DND-41 (cell line): ENCODE data around the gene RRM1.

Experiments used
- ATAC-seq: fragments of 200-7000 bp; cut with Tn5 transposase; 3 replicates; pipeline ENCODE4 v1.9.1; 2021; ENCODE audit warnings: low read depth; ENCODE audit not compliant: insufficient read depth
- DNase-seq: peaks from one replicate; pipeline ENCODE4 v3.0.0-alpha.2; 2020
- H2AFZ ChIP-seq: 2 replicates; pipeline ENCODE4 v1.6.0; 2012; ENCODE audit warnings: low read depth, low read length
- H3K27ac ChIP-seq: 2 replicates; pipeline ENCODE4 v1.5.1; 2012; ENCODE audit warnings: low read length, inconsistent platforms
- H3K27me3 ChIP-seq: fragments of 200-600 bp; sonication (generic); 2 replicates; pipeline ENCODE4 v1.6.0; 2012; ENCODE audit warnings: low read length, mild to moderate bottlenecking, inconsistent platforms; ENCODE audit not compliant: insufficient read depth, poor library complexity
- H3K36me3 ChIP-seq: 2 replicates; pipeline ENCODE4 v1.5.1; 2012; ENCODE audit warnings: low read length, inconsistent platforms; ENCODE audit not compliant: insufficient read depth
- H3K4me1 ChIP-seq: 2 replicates; pipeline ENCODE4 v1.5.1; 2012; ENCODE audit warnings: mild to moderate bottlenecking, low read length; ENCODE audit not compliant: insufficient read depth
- H3K4me2 ChIP-seq: 2 replicates; pipeline ENCODE4 v1.6.0; 2012; ENCODE audit warnings: mild to moderate bottlenecking, moderate library complexity, low read length, inconsistent platforms; ENCODE audit not compliant: insufficient read depth
- H3K4me3 ChIP-seq, 2 experiments: fragments of 200-600 bp in 1 of 2; shearing (Covaris generic) in 1 of 2; 2 replicates each; pipeline ENCODE4 v1.5.1; 2012 to 2016; ENCODE audit warnings: inconsistent platforms in 2 of 2, low read length in 2 of 2, mild to moderate bottlenecking in 2 of 2, low read depth in 1 of 2, moderate library complexity in 1 of 2
- H3K79me2 ChIP-seq: 2 replicates; pipeline ENCODE4 v1.6.0; 2012; ENCODE audit warnings: low read length, inconsistent platforms; ENCODE audit not compliant: insufficient read depth
- H3K9ac ChIP-seq: 2 replicates; pipeline ENCODE4 v1.6.0; 2012; ENCODE audit warnings: low read depth, mild to moderate bottlenecking, inconsistent platforms, low read length, moderate library complexity
- H3K9me3 ChIP-seq: 2 replicates; pipeline ENCODE4 v1.5.1; 2012; ENCODE audit warnings: low read length, moderate library complexity, mild to moderate bottlenecking, inconsistent platforms; ENCODE audit not compliant: insufficient read depth, severe bottlenecking
- H4K20me1 ChIP-seq: 2 replicates; pipeline ENCODE4 v1.6.0; 2012; ENCODE audit warnings: low read length; ENCODE audit not compliant: insufficient read depth
- EZH2 ChIP-seq: IDR thresholded peaks from 3 replicates; pipeline ENCODE4 v1.6.1; 2012; ENCODE audit warnings: borderline replicate concordance, low read depth, mild to moderate bottlenecking, moderate library complexity, low read length, inconsistent platforms; ENCODE audit not compliant: severe bottlenecking
- TF ChIP-seq, protein P1 (sequence below): IDR thresholded peaks from 2 replicates; pipeline ENCODE4 v1.5.1; 2012; ENCODE audit warnings: borderline replicate concordance, low read length, moderate library complexity, mild to moderate bottlenecking; ENCODE audit not compliant: poor library complexity, severe bottlenecking; ENCODE audit errors: extremely low read depth

The RRM1 gene

DNA sequence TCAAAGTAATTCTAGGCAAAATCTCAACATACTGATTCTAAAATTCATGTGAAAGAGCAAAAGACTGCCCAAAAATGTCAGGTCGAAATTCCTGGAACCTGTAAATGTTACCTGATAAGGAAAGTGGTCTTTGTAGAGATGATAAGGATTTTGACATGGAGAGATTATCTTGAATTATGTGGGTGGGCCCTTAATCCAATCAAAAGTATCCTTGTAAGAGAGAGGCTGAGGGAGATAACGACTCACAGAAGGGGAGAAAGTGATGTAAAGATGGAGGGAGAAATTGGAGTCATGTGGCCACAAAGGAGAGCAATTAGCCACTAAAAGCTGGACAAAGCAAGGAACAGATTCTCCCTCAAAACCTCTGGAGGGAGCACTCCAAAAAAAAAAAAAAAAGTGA is 20.5 kb downstream of the RRM1 start:
- Histone ChIP-seq H3K4me1 (no peaks in the 10 kb centered on the region), H3K27me3 (no peaks in the 10 kb centered on the region), H2AFZ (no peak overlapping the region), H3K4me2 (no peak overlapping the region), H3K9me3 (no peaks in the 10 kb centered on the region), H3K27ac (no peak overlapping the region), H3K79me2 (peaks cover 17% of the 10 kb centered on the region; the same call in 1 of the 2 replicates), H3K4me3 (no peak overlapping the region), H3K9ac (no peak overlapping the region), H4K20me1 (peaks cover 2% of the 10 kb centered on the region; the same call in 1 of the 2 replicates), H3K36me3 (peaks cover 96% of the 10 kb centered on the region)
- ATAC-seq, result no peak
- no peak for DNase-seq
- no peak for TF ChIP-seq EZH2
- TF ChIP-seq, protein P1, sequence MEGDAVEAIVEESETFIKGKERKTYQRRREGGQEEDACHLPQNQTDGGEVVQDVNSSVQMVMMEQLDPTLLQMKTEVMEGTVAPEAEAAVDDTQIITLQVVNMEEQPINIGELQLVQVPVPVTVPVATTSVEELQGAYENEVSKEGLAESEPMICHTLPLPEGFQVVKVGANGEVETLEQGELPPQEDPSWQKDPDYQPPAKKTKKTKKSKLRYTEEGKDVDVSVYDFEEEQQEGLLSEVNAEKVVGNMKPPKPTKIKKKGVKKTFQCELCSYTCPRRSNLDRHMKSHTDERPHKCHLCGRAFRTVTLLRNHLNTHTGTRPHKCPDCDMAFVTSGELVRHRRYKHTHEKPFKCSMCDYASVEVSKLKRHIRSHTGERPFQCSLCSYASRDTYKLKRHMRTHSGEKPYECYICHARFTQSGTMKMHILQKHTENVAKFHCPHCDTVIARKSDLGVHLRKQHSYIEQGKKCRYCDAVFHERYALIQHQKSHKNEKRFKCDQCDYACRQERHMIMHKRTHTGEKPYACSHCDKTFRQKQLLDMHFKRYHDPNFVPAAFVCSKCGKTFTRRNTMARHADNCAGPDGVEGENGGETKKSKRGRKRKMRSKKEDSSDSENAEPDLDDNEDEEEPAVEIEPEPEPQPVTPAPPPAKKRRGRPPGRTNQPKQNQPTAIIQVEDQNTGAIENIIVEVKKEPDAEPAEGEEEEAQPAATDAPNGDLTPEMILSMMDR, result no peak

DNA sequence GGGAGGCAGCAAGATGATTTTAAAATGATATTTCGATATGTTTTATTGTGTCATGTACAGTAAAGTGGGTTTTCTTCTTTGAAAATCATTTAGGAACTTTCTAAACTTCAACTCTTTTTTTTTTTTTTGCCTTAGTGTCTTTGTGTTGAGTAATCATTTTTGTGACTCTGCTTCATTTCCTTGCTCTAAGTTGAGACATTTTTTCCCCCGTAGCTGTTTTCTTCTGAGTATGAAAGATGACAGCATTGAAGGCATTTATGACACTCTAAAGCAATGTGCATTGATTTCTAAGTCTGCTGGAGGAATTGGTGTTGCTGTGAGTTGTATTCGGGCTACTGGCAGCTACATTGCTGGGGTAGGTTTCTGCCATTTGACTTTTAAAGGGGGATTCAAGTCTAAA is 23.5 kb downstream of the RRM1 start:
- Histone ChIP-seq H3K27ac (no peak overlapping the region), H3K9ac (no peak overlapping the region), H3K4me2 (no peak overlapping the region), H3K4me1 (no peaks in the 10 kb centered on the region), H3K27me3 (no peaks in the 10 kb centered on the region), H3K4me3 (no peak overlapping the region), H3K9me3 (no peaks in the 10 kb centered on the region), H4K20me1 (peaks cover 2% of the 10 kb centered on the region; the same call in 1 of the 2 replicates), H2AFZ (no peak overlapping the region), H3K79me2 (peaks cover 14% of the 10 kb centered on the region), H3K36me3 (peaks cover 96% of the 10 kb centered on the region)
- TF ChIP-seq, protein P1, result no peak
- no peak for TF ChIP-seq EZH2
- ATAC-seq, result no peak
- DNase-seq, result no peak

DNA sequence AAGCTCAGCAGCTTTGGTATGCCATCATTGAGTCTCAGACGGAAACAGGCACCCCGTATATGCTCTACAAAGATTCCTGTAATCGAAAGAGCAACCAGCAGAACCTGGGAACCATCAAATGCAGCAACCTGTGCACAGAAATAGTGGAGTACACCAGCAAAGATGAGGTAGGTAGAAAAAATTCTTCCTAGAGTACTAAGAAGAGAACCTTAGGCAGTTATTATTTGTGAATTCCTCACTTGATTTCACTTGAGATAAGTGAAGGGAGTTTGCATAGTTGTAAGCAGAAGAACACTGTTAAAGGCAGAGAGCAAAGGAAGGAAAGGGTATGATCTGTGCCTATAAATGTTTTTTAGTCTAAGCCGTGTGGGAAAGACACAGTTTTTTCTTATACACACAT is 28.6 kb downstream of the RRM1 start:
- Histone ChIP-seq H2AFZ (no peak overlapping the region), H3K79me2 (peaks cover under 1% of the 10 kb centered on the region; the same call in 1 of the 2 replicates), H3K4me3 (no peak overlapping the region), H3K4me2 (no peak overlapping the region), H3K9me3 (no peaks in the 10 kb centered on the region), H3K27me3 (no peaks in the 10 kb centered on the region), H3K27ac (no peak overlapping the region), H3K36me3 (peaks cover 97% of the 10 kb centered on the region), H4K20me1 (peaks cover 1% of the 10 kb centered on the region; the same call in 1 of the 2 replicates), H3K4me1 (no peaks in the 10 kb centered on the region), H3K9ac (no peak overlapping the region)
- DNase-seq (no peak), ATAC-seq (no peak)
- TF ChIP-seq, protein P1, result no peak
- no peak for TF ChIP-seq EZH2

GRCh38 chr11:4125141-4125540 is 30.5 kb downstream of the RRM1 start:
- Histone ChIP-seq H3K4me2 (no peak overlapping the region), H3K79me2 (no peaks in the 10 kb centered on the region; the same call in 1 of the 2 replicates), H3K27me3 (no peaks in the 10 kb centered on the region), H3K27ac (no peak overlapping the region), H3K9ac (no peak overlapping the region), H3K36me3 (peaks cover 95% of the 10 kb centered on the region), H3K4me3 (no peak overlapping the region), H3K4me1 (no peaks in the 10 kb centered on the region), H2AFZ (no peak overlapping the region), H3K9me3 (no peaks in the 10 kb centered on the region), H4K20me1 (no peaks in the 10 kb centered on the region)
- TF ChIP-seq, protein P1, result no peak
- no peak for TF ChIP-seq EZH2
- DNase-seq, result no peak
- ATAC-seq, result no peak
